ENCODE measurements around the gene WIZ.

The WIZ gene

GRCh38 chr19:15403151-15403531, 46.6 kb downstream of the WIZ start:
- no peak for DNase-seq

DNA sequence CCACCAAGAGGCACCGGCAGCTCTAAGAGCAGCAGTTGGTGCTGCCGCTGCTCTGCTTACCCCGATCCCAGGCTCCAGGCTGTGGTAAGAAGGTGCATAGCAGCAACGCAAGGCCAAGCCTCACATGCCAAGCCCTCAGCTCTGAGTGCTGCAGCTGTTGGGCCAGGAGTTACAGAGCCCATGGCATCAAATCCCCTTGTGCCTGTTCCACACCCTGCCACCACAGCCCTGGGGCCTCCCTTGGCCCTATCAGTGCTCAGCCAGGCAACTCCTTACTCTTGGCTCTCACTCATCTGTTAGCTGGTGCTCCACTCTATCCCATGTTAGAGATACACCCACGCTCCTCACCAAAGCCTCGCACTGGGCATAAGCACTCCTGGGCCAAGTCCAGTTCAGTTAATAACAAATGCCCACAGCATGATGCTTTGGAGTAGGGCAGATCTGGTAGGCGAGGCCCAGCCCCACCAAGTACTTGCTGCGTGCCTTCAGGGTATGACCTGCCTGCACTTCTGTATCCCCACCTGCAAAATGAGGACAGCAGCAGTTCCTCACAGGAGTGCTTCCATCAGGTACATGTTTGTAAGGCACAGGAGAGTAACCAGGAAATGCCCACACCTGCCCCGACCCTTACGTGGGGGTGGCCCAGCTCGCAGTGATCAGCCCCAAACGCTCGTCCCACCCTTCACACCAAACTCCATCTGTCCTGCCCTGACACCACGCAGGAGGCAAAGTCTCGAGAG, 47.2 kb downstream of the WIZ start:
- no peak for DNase-seq
- H3K36me3 ChIP-seq: peaks cover 81% of the 10 kb centered on the region
- no peak overlapping the region for H3K27ac ChIP-seq
- H3K4me3 ChIP-seq (ENCODE audit: low read depth, low read length): no peak overlapping the region
- no peaks in the 10 kb centered on the region for H3K9me3 ChIP-seq (ENCODE audit: severe bottlenecking)
- H3K27me3 ChIP-seq (ENCODE audit: insufficient read depth, low read depth, severe bottlenecking): no peaks in the 10 kb centered on the region
- TF ChIP-seq CTCF (IDR thresholded peaks at IDR 0.05; ENCODE audit: low read depth, low read length): no peak

More at GRCh38 chr19:15403151-15403531, 46.6 kb downstream of the WIZ start:
- no peak overlapping the region for H3K4me3 ChIP-seq (ENCODE audit: low read depth, low read length)
- no peaks in the 10 kb centered on the region for H3K27me3 ChIP-seq (ENCODE audit: insufficient read depth, low read depth, severe bottlenecking)
- H3K9me3 ChIP-seq (ENCODE audit: severe bottlenecking): no peaks in the 10 kb centered on the region
- H3K27ac ChIP-seq: no peak overlapping the region
- peaks cover 79% of the 10 kb centered on the region for H3K36me3 ChIP-seq
- TF ChIP-seq CTCF (IDR thresholded peaks at IDR 0.05; ENCODE audit: low read depth, low read length): no peak

GRCh38 chr19:15401397-15401710, 48.4 kb downstream of the WIZ start:
- Histone ChIP-seq H3K4me3 (ENCODE audit: low read depth, low read length) (no peak overlapping the region), H3K27me3 (ENCODE audit: insufficient read depth, low read depth, severe bottlenecking) (no peaks in the 10 kb centered on the region), H3K9me3 (ENCODE audit: severe bottlenecking) (no peaks in the 10 kb centered on the region), H3K27ac (no peak overlapping the region), H3K36me3 (peaks cover 88% of the 10 kb centered on the region)
- no peak for TF ChIP-seq CTCF (IDR thresholded peaks at IDR 0.05; ENCODE audit: low read depth, low read length)
- no peak for DNase-seq

DNA sequence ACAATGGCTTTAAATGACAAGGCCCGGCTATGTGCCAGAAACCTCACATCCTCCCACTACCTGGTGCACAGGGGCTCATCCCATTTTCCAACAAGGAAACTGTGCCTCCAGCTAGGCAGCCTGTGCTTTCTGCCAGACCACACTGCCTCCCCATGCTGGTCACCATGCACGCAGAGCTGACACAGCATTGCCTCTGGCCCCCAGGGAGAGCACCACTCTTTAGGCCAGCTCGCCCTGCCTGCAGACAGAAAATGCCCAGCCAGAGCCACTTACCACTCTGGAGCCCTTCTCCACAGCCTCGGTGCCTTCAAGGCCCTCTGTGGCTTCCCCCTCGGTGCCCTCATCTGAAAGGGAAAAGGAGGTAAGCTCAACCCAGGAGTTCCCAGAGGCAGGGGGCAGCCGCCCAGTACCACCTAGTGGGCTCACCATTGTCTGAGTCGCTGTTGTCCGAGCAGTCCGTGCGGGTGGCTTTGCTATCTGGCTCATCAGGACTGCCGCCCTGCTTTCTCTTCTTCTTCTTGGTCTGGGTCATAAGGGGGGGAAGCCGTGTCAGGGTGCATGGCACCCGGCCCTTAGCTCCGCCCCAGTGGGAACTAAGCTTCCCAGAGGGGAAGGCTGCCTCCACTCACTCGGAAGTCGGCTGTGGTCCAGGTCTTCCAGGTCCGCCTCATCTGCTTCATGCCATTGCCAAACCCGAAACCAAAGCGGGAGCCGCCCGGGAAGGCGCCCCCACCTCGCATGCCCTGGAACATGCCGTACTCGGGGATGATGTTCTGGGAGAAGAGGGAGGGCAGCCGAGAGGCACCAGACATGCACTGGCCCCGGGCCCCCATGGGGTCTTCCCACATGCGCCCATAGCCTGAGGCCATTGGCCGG, 49.0 kb downstream of the WIZ start:
- H3K36me3 ChIP-seq: peaks cover 89% of the 10 kb centered on the region
- H3K9me3 ChIP-seq (ENCODE audit: severe bottlenecking): no peaks in the 10 kb centered on the region
- H3K27me3 ChIP-seq (ENCODE audit: insufficient read depth, low read depth, severe bottlenecking): no peaks in the 10 kb centered on the region
- H3K4me3 ChIP-seq (ENCODE audit: low read depth, low read length): no peak overlapping the region
- no peak for DNase-seq
- H3K27ac ChIP-seq: no peak overlapping the region
- no peak for TF ChIP-seq CTCF (IDR thresholded peaks at IDR 0.05; ENCODE audit: low read depth, low read length)

- no peak overlapping the region for H3K27ac ChIP-seq
- DNase-seq: no peak
- no peak overlapping the region for H3K4me3 ChIP-seq (ENCODE audit: low read depth, low read length)
- no peaks in the 10 kb centered on the region for H3K9me3 ChIP-seq (ENCODE audit: severe bottlenecking)
- H3K36me3 ChIP-seq: peaks cover 87% of the 10 kb centered on the region
- H3K27me3 ChIP-seq (ENCODE audit: insufficient read depth, low read depth, severe bottlenecking): no peaks in the 10 kb centered on the region
- TF ChIP-seq CTCF (IDR thresholded peaks at IDR 0.05; ENCODE audit: low read depth, low read length): no peak
Observed at GRCh38 chr19:15399635-15400034, 50.1 kb downstream of the WIZ start.

Measured in WERI-Rb-1 (cell line).